Stimulated activated CD4-positive, alpha-beta T cell treated with anti-CD3 and anti-CD28 coated beads, Interleukin-4, amount 100 ng/mL, for 1 hour (primary cell): Measurements from ENCODE around the gene PURB.
"Not testable (repeated sequence)": the region's sequence is repeated elsewhere in the genome, so short reads cannot be mapped to it uniquely, and the experiment has no call there.

Experiments used
- DNase-seq: peaks from one replicate; pipeline ENCODE4 v3.0.0-alpha.2; 2020

PURB gene

DNA sequence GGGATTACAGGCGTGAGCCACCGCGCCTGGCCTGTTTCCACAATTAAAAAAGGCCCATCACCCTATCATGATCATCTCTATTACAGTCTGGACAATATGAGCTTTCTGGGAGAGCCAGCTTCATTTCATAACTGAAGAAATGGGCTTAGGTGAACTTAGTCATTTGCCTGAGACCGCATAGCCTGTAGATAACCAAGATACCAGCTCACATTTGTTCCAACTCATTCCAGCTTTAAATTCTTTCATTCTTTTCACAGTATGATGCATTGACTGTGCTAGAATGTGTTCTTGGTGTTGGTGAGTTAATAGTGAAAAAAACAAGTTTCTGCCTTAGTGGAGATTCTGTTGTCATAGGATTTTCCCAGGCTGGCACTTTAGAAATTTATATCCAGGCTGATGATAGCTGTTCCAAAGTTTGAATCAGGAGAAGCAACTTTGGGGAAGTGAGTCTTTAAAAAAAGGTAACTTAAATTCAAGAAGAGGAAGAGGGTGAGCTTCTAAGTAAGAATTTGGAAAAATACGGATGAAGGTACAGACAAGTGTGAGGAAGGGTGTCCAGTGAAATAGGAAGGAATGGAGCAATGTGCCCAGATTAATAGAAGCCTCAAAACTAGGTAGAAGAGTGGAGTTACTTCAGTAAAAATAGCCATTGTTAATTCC, 35.3 kb downstream of the PURB start:
- no peak for DNase-seq

DNA sequence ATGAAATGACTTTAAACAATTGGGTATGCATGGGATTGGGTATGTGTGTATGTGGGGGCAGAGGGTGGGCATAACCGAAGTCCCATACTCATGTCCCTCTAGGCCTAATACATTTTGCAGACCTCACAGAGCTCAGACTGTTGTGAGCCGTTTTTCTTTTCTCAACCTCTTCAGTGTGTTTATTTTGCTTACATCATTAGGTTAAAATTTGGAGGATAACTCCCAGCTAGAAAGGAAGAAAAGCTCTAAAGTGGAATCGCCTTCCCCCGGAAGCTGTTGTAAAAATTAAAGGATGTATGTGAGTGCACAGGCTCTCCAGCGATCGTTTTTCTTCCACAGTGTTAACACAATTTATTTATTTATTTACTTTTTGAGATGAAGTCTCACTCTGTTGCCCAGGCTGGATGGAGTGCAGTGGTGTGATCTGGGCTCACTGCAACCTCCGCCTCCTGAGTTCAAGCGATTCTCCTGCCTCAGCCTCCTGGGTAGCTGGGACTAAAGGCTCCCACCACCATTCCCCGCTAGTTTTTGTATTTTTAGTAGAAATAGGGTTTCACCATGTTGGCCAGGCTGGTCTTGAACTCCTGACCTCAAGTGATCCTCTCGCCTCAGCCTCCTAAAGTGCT, 36.0 kb downstream of the PURB start:
- no peak for DNase-seq

GRCh38 chr7:44847920-44848634, 37.3 kb downstream of the PURB start, which contains the start of gene H2AZ2:
Gene H2AZ2 (minus strand): TSS chr7:44848087. CDS start chr7:44847971, 116 bp downstream.
- peak; percentile 100 for DNase-seq

- peak; percentile 84 for DNase-seq
Observed at GRCh38 chr7:44847509-44847919, 37.8 kb downstream of the PURB start.

- no peak for DNase-seq
Observed at GRCh38 chr7:44846816-44847508, 38.4 kb downstream of the PURB start.

DNA sequence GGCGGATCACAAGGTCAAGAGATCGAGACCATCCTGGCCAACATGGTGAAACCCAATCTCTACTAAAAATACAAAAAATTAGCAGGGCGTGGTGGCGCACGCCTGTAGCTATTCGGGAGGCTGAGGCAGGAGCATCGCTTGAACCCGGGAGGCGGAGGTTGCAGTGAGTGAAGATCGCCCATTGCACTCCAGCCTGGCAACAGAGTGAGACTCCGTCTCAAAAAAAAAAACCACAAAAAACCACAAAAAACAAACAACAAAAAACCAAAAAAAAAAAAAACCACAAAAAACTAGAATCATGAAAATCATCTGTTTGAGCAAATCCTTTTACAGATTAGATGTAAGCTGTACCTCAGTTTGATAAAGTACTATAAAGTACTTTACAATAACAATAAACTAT, 38.9 kb downstream of the PURB start:
- DNase-seq, result not testable (repeated sequence)

GRCh38 chr7:44845451-44845850, 39.9 kb downstream of the PURB start:
- DNase-seq, result no peak

GRCh38 chr7:44843440-44843839, 41.9 kb downstream of the PURB start:
- not testable (repeated sequence) for DNase-seq

DNA sequence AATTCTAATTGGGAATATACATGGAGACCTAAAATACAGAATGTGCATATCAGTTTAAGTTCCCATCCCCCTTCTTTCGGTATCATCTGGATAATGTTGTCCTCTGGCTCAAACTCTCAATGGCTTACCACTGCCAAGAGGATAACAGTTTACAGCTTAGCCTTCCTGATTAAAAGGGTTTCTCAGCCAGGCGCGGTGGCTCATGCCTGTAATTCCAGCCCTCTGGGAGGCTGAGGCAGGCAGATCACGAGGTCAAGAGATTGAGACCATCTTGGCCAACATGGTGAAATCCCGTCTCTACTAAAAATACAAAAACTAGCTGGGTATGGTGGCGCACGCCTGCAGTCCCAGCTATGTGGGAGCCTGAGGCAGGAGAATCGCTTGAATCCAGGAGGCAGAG, 42.7 kb downstream of the PURB start:
- not testable (repeated sequence) for DNase-seq

- no peak for DNase-seq
Observed at GRCh38 chr7:44838751-44839150, 46.6 kb downstream of the PURB start.

GRCh38 chr7:44827567-44827966, 57.8 kb downstream of the PURB start:
- no peak for DNase-seq
